Panc1 (cell line): ENCODE measurements around the gene RARG. TPM values are rescaled to one million over a fixed set of nuclear protein-coding genes. Genes with fewer than 3 reads are reported as not detected.

Source experiments
- ATAC-seq: fragments of 200-7000 bp; cut with Tn5 transposase; 2 replicates; pipeline ENCODE4 v1.9.1; 2020; ENCODE audit warnings: mild to moderate bottlenecking, moderate library complexity
- BruUV-seq: library from RNA; stranded (reverse); fragments of 400-500 nt; replicated peaks from 2 replicates; lab custom pipeline; 2021; lab: Mats Ljungman, UMichigan
- CTCF ChIA-PET: fragments of 300-600 bp; sonication (Branson Sonifier 250); formaldehyde crosslinking; loops from one replicate; lab custom pipeline; 2022; ENCODE audit warnings: antibody characterized with exemption; lab: Charles Lee
- POLR2A ChIA-PET: fragments of 300-600 bp; sonication (Branson Sonifier 250); formaldehyde crosslinking; loops from one replicate; lab custom pipeline; 2022; ENCODE audit warnings: antibody characterized with exemption; lab: Charles Lee
- DNase-seq: peaks from one replicate; pipeline ENCODE4 v3.0.0-alpha.2; 2010; ENCODE audit warnings: low read depth, low spot score
- H3K27ac ChIP-seq: 2 replicates; pipeline ENCODE4 v1.5.1; 2011; ENCODE audit warnings: mild to moderate bottlenecking, low read length, inconsistent platforms
- H3K27me3 ChIP-seq: fragments of 200-500 bp; sonication (Bioruptor generic); 2 replicates; pipeline ENCODE4 v1.6.0; 2014; ENCODE audit warnings: low read length, inconsistent platforms; ENCODE audit not compliant: control insufficient read depth, insufficient read depth
- H3K36me3 ChIP-seq: fragments of 200-500 bp; sonication (Bioruptor generic); 2 replicates; pipeline ENCODE4 v1.5.1; 2014; ENCODE audit warnings: inconsistent platforms, mild to moderate bottlenecking, low read length, moderate library complexity; ENCODE audit not compliant: control insufficient read depth, insufficient read depth
- H3K4me1 ChIP-seq: 2 replicates; pipeline ENCODE4 v1.5.1; 2011; ENCODE audit warnings: inconsistent platforms, mild to moderate bottlenecking, low read length, moderate library complexity; ENCODE audit not compliant: control insufficient read depth, insufficient read depth
- H3K4me3 ChIP-seq, 2 experiments: 2 replicates each; pipeline ENCODE4 v1.5.1; 2011 to 2012; ENCODE audit warnings: low read depth in 2 of 2, low read length in 2 of 2, mild to moderate bottlenecking in 2 of 2, inconsistent platforms in 1 of 2, moderate library complexity in 1 of 2
- H3K9me3 ChIP-seq: fragments of 200-500 bp; sonication (Bioruptor generic); 2 replicates; pipeline ENCODE4 v1.5.1; 2014; ENCODE audit warnings: low read depth, mild to moderate bottlenecking, inconsistent platforms, low read length, moderate library complexity; ENCODE audit not compliant: control insufficient read depth, insufficient read depth
- POLR2AphosphoS5 ChIP-seq: IDR thresholded peaks from 2 replicates; pipeline ENCODE4 v1.6.1; 2012; ENCODE audit warnings: mild to moderate bottlenecking, low read depth, low read length, moderate library complexity
- REST ChIP-seq, 2 experiments: IDR thresholded peaks; 2 replicates each; pipeline ENCODE4 v1.6.1; 2011 to 2012; ENCODE audit warnings: low read depth in 2 of 2, control low read depth in 1 of 2, low read length in 1 of 2, mild to moderate bottlenecking in 1 of 2, moderate library complexity in 1 of 2; ENCODE audit not compliant: insufficient read depth in 1 of 2
- SIN3A ChIP-seq: IDR thresholded peaks from 2 replicates; pipeline ENCODE4 v1.6.1; 2012; ENCODE audit warnings: low read depth, mild to moderate bottlenecking, low read length, moderate library complexity, borderline replicate concordance; ENCODE audit not compliant: insufficient read depth
- TCF7L2 ChIP-seq: IDR thresholded peaks from 2 replicates; pipeline ENCODE4 v1.6.1; 2011; ENCODE audit warnings: mild to moderate bottlenecking, low read depth, low read length, inconsistent platforms
- in situ Hi-C: cut with HindIII; loops from 2 replicates; pipeline ENCODE4 v1.10.0; 2016; ENCODE audit warnings: low sequenced_read_pairs, low pct_unique_long_range_greater_than_20kb
- intact Hi-C: fragments of 100-400 bp; cut with micrococcal nuclease; formaldehyde crosslinking; loops from one replicate; pipeline ENCODE4 v1.10.0; 2022; ENCODE audit not compliant: unreplicated experiment
- total RNA-seq: library from RNA; stranded (reverse); gene quantifications from one replicate; pipeline ENCODE4 v1.2.1, GENCODE V29; 2021; ENCODE audit not compliant: unreplicated experiment
- TF ChIP-seq, protein P1 (sequence below): fragments of 450-650 bp; IDR thresholded peaks from 2 replicates; pipeline ENCODE4 v1.5.1; 2017; ENCODE audit warnings: mild to moderate bottlenecking

Gene RARG
- total RNA-seq, 1 experiment from 2014 or later = 41.2 TPM

DNA sequence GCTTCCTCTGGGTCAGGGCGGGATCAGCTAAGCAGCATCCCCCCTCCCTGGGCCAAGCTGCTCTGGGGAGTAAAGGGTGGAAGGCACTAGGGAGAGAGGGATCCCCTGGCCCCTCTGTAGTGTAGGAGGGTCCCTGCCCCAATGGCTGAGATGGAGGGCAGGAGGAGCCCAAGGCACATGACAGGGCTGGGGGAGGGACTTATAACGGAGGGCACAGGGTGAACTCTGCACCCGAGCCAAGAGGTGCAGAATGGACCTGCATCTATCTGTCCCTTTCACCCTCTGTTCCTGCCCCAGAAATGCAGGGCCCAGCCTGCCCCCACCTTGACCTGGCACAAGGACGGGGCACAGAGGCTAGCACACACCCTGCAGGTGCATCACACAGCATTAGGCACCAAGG, 21.2 kb downstream of the RARG start:
- DNase-seq = no peak
- TSS peak; percentile 82 for BruUV-seq
- TF ChIP-seq SIN3A = no peak
- ATAC-seq = no peak
- H3K4me3 ChIP-seq = no peak overlapping the region
- peaks cover 5% of the 10 kb centered on the region for H3K4me1 ChIP-seq
- in situ Hi-C loops = no loop called here
- ChIA-PET POLR2A (no interaction called here), CTCF (no interaction called here)
- no peaks in the 10 kb centered on the region; the same call in 1 of the 2 replicates for H3K36me3 ChIP-seq
- no peaks in the 10 kb centered on the region for H3K27me3 ChIP-seq
- no peak overlapping the region for H3K27ac ChIP-seq
- H3K9me3 ChIP-seq = no peaks in the 10 kb centered on the region
- intact Hi-C loops = no loop called here

- no peaks in the 10 kb centered on the region; the same call in 1 of the 2 replicates for H3K4me1 ChIP-seq
- no peak for TF ChIP-seq REST (IDR thresholded peaks at IDR 0.05; ENCODE audit: insufficient read depth in 1 of 2, low read depth in 2 of 2, low read length in 1 of 2)
- TF ChIP-seq POLR2AphosphoS5 = no peak
- TF ChIP-seq SIN3A = no peak
- ATAC-seq (no peak), DNase-seq (no peak)
- in situ Hi-C loops = no loop called here
- H3K27me3 ChIP-seq = no peaks in the 10 kb centered on the region
- CTCF ChIA-PET = no interaction called here
- H3K9me3 ChIP-seq = no peaks in the 10 kb centered on the region
- no peak overlapping the region for H3K4me3 ChIP-seq
- intact Hi-C loops = no loop called here
- POLR2A ChIA-PET = interaction anchor here (0.6 kb wide), 1 partner anchor 86 kb away, joined by 3 read pairs; no protein-coding TSS in a partner anchor
- no peak overlapping the region for H3K27ac ChIP-seq
- BruUV-seq = no TSS peak
- no peaks in the 10 kb centered on the region; the same call in 1 of the 2 replicates for H3K36me3 ChIP-seq
Observed at GRCh38 chr12:53208877-53209463, 23.0 kb downstream of the RARG start.

DNA sequence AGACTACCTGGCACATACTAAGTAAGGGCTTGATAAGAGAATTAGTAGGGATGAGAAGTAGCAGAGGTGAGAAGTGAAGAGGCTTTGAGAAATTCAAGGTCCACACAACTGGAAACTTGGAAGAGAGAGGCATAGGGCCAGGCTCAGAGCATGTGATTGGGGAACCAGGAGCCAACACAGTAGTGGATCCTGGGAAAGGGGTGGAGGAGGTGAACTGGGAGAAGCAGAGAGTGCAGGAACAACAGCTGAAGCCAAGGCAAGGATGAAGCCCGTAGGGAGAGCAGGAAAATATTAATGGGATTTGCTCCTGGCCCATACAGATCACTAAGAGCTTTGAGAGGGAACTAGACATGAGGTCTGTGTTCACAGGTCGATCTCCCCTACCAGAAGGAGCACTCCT, 23.6 kb downstream of the RARG start:
- H3K27me3 ChIP-seq = no peaks in the 10 kb centered on the region
- no peak for ATAC-seq
- TF ChIP-seq TCF7L2 = no peak
- no peak for TF ChIP-seq REST (IDR thresholded peaks at IDR 0.05; ENCODE audit: insufficient read depth in 1 of 2, low read depth in 2 of 2, low read length in 1 of 2)
- no peak for TF ChIP-seq POLR2AphosphoS5
- no peak for TF ChIP-seq SIN3A
- TF ChIP-seq, protein P1, sequence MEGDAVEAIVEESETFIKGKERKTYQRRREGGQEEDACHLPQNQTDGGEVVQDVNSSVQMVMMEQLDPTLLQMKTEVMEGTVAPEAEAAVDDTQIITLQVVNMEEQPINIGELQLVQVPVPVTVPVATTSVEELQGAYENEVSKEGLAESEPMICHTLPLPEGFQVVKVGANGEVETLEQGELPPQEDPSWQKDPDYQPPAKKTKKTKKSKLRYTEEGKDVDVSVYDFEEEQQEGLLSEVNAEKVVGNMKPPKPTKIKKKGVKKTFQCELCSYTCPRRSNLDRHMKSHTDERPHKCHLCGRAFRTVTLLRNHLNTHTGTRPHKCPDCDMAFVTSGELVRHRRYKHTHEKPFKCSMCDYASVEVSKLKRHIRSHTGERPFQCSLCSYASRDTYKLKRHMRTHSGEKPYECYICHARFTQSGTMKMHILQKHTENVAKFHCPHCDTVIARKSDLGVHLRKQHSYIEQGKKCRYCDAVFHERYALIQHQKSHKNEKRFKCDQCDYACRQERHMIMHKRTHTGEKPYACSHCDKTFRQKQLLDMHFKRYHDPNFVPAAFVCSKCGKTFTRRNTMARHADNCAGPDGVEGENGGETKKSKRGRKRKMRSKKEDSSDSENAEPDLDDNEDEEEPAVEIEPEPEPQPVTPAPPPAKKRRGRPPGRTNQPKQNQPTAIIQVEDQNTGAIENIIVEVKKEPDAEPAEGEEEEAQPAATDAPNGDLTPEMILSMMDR = no peak
- H3K4me1 ChIP-seq = no peaks in the 10 kb centered on the region; the same call in 1 of the 2 replicates
- intact Hi-C loops (no loop called here), in situ Hi-C loops (no loop called here)
- H3K9me3 ChIP-seq = no peaks in the 10 kb centered on the region
- no peak overlapping the region for H3K27ac ChIP-seq
- CTCF ChIA-PET = no interaction called here
- DNase-seq = no peak
- no TSS peak for BruUV-seq
- no peak overlapping the region for H3K4me3 ChIP-seq
- POLR2A ChIA-PET = no interaction called here
- no peaks in the 10 kb centered on the region; the same call in 1 of the 2 replicates for H3K36me3 ChIP-seq
